Fibroblast of gingiva (primary cell): ENCODE data around the gene ZNF414.
"Not testable (repeated sequence)": the region's sequence is repeated elsewhere in the genome, so short reads cannot be mapped to it uniquely, and the experiment has no call there.

ENCODE experiments used
- DNase-seq: peaks from one replicate; pipeline ENCODE4 v3.0.0-alpha.2; 2011; ENCODE audit warnings: low read depth

Gene ZNF414

DNA sequence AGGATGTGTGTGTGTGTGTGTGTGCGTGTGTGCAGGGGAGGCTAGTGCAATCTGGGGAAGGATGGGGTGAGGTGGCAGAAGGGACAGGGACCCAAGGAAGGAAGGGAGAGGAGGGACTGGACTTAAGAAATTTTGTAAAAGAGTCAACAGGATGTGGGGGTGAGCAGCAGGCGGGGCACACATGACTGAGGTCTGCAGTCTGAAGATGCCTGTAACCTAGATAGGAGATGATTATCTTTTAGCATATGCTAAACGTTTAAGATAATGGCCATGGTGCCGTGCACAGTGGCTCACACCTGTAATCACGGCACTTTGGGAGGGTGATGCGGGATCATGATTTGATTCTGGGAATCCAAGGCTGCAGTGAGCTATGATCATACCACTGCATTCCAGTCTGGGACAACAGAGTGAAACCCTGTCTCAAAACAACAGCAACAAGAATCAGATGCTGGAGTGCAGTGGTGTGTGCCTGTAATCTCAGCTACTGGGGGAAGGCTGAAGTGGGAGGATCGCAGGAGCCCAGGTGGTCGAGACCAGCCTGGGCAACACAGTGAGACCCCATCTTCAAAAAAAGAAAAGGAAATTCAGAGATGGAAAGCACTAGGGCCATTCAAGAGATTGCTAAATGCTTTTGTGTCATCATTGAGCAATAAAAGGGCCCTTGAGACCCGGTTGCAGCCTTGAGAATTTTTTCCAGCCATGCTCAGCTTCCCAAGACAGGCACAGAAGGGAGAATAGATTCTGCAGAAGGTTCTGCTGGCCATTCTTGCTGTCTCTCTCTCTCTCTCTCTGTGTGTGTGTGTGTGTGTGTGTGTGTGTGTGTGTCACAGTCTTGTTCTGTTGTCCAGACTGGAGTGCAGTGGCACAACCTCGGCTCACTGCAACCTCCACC lies 3.8 kb upstream of the ZNF414 start:
- DNase-seq: peak; percentile 89

DNA sequence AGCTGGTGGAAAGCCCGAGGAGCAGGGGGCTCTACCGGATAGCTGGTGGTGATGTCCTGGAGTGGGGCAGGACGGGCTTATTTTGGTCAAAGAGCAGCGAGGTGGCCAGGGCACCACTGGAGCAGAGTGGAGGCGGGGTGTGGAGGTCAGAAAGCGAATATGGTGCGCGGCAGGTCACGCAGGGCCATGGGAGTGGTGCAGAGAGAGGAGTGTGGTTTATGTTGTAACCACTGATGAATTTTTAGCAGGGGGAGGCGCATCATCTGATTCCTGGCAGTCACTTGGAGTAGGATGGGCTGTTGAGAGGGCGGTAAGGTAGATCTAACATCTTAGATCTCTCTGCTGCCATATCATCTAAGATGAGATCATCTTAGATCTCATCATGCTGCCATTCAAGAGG lies 1.4 kb upstream of the ZNF414 start:
- DNase-seq: no peak

DNA sequence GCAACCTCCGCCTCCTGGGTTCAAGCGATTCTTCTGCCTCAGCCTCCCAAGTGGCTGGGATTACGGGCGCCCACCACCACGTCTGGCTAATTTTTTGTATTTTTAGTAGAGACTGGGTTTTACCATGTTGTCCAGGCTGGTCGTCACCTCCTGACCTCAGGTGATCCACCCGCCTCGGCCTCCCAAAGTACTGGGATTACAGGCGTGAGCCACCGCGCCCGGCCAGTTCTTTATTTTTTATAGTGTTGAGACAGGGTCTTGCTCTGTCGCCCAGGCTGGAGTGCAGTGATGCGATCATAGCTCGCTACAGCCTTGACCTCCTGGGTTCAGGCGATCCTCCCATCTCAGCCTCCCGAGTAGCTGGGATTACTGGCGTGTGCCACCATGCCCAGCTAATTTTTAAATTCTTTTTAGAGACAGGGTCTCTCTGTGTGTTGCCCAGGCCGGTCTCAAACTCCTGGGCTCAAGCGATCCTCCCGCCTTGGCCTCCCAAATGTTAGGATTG lies 590 bp upstream of the ZNF414 start:
- not testable (repeated sequence) for DNase-seq

DNA sequence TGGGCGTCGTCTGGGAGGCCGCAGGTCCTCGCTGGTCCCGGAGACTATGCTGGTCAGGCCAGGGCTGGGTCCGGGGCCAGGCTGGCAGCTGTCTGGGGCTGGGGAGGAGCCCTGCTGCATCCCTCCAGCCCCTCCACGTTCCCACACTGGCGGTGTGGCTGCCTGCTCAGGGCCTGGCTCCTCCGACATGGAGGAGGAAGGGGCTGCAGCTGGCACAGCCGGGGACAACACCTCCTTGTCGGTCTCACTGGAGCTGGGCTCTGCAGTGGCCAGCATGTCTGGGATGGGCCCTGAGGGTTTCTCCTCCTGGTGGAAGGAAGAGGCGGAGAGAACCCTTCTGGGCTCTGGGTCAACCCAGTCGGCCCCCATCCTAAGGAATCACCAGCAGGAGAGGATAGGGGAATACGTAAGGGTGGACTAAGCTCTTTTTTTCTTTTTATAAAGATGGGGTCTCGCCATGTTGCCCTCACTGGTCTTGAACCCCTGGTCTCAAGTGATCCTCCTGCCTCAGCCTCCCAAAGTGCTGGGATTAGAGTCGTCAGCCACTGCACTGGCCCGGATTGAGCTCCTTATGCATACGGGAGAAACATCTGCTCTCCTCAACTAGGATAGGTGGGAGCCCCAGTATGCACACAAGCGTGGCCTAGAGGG lies 806 bp downstream of the ZNF414 start:
- no peak for DNase-seq

DNA sequence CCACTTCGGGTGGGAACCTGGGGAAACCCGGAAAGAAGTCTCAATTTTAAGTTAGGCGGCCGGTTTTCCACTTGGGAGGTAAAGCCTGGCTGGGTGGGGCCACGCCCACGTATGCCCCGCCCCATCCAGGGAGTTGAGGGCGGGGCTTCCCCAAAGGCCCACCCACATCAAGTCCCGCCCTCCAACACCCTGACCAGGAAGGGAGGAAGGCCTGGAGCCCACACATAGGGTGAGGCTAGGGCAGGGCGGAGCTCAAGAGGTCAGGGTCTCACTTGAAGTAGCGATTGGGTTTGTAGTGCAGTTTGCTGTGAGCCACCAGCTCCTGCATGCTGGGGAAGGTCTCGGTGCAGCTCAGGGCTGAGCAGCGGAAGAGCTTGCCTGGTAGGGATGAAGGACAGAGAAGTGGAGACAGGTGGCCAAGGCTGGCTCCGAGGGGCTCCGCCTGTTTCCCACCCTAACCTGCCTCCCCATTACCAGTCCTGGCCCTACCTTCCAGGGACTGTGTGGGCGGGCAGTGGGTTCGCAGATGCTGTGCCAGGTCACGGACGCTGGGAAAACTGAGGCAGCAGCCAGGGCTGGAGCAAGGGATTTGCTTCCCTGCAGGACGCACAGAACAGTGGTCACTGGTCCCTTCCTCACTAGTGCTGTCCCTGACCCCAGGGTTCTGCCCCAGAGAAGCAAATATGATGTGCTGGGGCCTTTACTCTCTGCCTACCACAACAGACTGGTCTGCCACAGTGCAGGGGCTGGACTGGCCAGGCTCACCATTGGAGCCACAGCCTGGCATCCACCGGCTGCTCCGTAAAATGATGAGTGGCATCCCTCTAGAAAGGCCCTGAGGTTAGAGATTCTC lies 1.6 kb downstream of the ZNF414 start:
- DNase-seq: no peak

DNA sequence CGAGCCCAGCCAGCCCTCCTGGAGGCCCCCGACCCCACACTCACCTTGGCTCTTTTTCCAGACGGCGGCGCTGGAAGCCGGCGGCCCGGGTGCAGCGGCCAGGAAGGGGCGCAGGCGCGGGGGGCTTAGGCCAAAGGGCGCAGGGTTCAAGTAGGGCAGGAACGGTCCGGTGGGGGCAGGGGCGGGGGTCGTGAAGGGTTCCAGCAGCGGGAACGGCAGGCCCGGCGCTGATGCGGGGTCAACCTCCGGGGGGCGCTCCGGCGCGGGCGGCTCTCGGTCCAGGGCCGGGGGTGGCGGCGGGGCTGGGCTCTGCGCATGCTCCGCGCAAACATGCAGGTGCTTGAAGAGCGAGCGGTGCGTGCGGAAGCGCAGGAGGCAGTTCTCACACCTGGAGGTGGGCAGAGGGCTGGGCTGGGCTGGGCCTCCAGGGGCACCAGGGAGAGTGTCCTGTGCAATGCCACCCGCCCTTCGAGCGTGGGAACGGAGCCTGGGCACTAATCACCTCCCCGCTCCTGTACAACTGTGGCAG lies 2.3 kb downstream of the ZNF414 start:
- DNase-seq: no peak

DNA sequence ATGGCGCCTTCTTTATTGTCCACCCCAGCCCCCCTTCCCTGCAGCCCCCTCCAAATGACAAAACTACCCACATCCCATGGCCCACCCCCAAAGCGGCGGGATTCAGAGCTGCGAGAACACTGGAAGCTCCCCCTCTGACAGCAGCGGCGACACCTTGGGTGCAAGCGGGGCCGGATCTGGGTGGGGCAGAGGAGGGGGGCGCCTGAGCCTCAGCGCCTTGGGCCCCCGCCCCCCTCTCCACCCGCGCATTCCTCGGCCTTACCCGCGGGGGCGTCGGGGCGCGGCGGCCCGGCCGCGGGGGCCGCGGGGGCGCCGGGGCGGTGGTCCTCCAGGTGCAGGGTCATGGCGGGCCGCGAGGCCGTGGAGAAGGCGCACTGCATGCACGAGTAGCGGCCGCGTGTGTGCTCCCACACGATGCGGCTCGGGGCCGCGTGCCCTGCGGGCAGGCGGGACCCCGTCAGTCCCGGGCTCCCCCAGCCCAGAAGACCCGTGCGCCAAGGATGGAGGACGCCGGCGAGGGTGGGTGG lies 3.3 kb downstream of the ZNF414 start:
- no peak for DNase-seq

DNA sequence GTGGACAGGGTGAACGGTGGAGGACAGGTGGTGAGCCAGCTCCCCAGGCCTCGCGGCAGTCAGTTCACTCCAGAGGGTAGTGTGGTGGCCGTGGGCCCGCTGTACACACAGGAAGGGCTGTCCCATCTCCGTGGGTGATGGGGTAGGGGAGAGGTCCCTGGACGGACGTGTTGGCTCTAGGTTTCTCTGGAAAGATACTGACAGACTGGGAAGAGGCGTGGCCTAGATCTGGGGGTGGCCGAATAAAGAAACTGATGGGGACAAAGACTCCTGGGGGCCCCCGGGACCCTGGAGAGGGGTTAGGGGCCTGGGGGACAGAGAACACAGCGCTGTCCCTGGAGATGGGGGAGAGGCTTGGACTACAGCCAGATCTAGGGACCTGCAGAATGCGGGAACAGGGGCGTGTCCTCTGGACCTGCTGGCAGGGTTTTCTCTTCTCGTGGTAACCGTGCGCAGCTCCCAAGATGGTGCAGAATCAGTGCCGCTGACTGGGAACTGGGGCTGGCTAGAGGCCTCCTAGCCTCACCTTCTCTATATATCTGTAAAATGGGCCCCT lies 7.5 kb downstream of the ZNF414 start:
- DNase-seq: no peak

DNA sequence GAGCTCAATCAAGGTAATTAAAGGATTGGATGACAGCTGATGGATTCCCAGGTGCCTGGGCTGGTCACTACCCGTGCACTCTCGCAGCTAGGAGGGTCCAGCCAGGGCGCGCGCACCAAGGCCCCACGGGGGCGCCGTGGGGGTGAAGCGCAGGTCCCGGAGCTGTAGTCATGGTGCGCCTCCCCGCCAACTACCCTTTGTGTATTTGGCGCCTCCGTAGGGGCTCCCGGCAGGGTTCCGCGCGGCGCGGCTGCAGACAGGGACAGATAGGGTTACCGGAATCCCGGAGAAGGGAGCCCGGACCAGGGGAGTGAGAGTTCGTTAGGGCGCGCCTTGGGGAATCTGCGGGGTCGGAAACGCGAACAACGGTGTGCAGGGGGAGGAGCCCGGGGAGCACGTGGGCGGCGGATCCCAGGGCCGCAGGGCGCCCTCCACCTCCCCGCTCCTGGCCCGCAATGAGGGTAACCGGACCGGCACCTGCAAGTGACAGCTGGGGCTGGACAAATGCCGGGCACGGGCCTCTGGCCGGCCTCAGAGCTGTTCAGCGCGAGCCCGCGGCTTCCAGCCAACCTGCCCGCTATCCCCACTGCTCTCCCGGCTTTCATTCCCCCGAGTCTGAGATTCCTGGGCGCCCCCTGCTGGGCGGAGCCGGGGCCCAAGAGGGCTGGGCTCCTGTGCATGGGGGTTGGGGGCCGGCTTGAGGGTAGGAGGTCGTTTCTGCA lies 8.1 kb downstream of the ZNF414 start:
- peak; percentile 47 for DNase-seq

DNA sequence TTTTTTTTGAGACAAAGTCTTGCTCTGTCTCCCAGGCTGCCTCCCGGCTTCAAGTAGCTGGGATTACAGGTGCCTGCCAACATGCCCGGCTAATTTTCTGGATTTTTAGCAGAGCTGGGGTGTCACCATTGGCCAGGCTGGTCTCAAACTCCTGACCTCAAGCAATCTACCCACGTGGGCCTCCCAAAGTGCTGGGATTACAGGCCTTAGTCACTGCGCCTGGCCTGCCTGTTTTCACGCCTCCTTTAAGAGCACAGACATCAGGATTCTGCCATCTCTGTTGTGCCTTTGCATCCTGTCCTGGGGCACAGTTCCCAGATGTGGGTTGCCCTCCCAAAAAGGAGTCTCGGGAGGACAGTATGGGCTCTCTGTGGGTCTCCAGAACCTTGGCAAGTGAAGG lies 9.0 kb downstream of the ZNF414 start:
- no peak for DNase-seq

DNA sequence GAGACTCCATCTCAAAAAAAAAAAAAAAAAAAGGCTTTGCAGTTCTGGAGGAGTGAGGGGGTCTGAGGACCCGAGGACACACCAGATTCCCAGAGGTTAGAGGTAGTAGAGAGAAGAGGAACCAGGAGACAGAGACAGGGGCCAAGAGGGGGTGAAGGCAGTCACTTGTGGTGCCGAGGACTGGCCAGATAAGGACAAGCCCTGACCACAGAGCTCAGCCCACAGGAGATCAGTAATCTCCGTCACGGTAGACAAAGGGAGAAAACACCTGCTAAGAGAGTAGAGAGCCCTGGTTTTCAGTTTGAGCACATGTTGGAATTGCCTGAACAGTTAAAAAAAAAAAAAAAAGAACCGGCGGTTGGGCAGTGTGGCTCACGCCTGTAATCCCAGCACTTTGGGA lies 9.8 kb downstream of the ZNF414 start:
- DNase-seq: no peak

DNA sequence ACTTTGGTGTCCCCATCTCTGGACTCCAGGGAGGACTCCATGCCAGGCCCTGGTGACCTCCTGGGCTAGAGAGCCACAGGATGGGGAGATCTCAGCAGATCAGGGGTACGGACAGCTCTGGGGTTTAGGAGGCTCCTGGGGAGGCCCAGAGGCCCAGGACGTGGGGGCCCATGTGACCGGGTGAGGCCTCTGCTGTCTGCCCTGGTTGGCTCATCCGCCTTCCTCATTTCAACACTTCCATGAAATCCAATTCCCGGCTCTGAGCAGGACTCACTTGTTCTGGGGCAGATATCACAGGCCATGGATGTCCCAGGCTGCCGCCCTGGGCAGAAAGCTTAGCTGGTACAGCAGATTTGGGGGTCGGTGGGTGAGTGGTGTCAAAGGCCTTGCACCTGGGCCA lies 10.5 kb downstream of the ZNF414 start:
- no peak for DNase-seq

DNA sequence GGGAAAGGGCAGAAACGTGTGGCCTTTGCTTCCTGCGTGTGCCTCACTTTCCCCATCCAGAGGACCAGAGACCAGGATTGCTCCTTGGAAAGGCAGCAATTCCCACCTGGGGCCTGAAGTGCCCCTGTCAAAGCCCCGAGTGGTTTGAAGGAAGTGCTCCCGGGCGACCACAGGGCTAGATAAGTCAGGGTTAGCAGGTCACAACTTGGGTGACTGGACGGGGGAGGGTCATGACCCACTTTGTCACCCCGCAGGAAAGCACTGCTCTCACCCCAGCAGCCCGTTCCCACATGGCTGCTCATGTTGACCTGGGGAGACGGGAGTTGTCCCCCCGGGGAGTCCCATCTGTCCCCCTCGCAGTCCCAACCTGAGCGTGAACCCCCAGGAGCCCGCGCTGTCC lies 12.0 kb downstream of the ZNF414 start:
- no peak for DNase-seq

DNA sequence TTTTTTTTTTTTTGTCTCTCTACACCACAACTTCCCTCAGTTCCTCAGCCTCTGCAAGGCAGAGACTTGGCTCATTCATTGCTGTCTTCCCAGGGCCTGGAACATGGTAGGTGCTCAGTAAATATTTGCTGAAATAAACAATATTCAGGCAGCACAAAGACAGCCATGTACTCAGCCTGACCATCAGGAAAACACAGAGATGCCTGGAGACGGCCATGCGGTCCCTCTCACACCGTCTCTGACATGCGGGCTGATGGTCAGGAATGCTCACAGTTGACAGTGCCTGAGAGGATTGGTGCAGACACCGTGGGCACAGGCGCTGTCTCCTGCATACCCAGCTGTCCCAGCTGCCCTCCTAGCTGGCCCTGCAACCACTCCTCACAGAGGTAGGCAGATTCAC lies 12.5 kb downstream of the ZNF414 start:
- DNase-seq: no peak

DNA sequence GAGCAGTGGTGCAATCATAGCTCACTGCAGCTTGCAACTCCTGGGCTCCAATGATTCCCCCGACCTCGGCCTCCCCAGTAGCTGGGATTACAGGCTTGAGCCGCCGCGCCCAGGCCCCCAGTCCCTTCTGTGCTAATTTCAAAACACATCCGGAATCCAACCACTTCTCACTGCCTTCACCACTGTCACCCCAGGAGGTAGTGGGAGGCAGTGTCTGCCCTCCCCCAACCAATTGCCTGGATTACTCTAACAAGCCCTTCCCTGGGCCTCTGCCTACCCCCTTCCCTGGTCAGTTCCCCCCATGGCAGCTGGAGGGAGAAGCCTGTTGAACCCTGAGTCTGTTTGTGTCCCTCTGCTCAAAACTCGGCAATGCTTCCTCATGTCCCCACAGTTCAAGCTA lies 13.8 kb downstream of the ZNF414 start:
- no peak for DNase-seq

DNA sequence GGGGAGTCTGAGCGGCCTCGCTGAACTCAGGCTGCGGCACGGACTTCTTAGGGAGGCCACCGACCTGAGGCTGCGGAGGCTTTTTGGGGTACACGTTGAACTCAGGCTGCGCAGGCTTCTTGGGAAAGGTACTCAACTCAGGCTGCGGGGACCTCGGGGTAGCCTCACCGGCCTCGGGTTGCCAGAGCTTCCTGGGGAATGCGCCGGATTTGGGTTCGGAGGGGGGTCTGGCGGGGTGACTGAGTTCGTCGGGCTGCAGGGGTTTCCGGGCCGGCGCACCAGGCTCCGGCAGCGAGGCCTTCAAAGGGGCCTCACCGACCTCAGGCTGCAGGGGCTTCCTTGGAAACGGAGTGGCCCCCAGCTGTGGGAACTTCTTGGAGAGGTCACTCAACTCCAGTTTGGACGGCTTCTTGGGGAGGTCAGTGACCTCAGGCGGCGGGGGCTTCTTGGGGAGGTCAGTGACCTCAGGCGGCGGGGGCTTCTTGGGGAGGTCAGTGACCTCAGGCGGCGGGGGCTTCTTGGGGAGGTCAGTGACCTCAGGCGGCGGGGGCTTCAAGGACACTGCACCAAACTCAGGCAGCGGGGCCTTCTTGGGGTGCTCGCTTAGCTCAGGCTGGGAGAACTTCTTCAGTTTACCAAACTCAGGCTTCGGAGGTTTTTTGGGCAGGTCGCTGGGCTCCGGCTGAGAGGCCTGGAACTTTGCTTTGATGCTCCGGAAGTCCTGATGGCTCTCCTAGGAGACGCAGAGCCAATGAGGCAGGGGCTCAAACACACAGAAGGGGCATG lies 14.7 kb downstream of the ZNF414 start:
- DNase-seq: no peak

DNA sequence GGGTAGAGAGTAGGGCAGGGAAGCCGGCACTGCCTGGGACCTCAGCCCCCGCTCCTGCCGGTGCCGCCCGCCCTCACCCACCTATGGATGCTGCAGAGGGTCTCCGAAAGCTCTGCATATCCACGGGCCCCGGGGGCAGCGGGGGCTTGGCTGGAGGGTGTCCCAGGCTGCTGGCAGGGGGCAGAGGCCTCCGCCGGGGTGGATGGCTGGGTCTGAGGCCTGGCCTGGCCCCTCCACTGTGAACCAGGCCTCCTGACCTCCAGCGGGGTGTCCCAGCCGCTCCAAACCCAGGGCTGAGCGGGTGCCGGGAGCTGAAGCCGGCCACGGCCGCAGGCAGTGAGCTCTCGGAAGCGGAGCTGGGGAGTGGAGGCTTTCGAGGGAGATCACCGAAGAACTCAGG lies 15.7 kb downstream of the ZNF414 start:
- no peak for DNase-seq

DNA sequence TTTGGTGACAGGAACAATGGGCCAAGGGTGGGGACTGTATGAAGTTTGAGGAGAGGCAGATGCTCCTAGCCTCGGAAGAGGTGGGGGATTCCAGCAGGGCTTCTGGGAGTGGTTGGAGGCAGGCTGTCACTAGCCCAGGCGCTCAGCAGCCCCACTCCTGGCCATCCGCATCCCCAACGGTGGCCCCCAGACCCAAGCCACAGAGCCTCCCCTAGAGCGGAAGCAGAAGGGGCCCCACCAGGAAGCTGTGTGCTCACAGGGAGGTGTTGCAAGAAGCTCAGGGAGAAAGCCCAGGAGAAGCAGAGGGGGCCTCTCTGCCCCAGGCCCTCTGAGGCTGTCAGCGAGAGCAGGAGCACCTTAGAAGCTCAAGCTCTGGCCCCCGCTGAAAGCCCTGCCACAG lies 19.8 kb downstream of the ZNF414 start:
- no peak for DNase-seq

DNA sequence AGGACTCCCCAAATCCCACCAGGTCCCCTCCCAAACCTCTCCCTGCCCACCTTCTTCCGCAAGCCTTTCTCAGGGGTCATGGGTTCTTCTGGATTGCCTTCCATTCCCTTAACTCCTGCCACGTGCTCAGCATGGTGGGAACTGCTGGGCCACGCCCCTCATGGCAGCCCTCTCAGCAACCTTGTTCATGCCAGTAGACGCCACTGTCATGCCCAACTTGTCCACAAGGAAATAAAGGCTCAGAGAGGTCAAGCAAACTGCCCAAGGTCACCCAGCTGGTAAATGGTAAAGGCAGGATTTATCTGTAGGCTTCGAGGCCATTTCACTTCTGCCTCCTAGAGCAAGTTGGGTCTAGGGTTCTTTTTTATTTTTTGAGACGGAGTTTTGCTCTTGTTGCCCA lies 22.4 kb downstream of the ZNF414 start:
- no peak for DNase-seq

DNA sequence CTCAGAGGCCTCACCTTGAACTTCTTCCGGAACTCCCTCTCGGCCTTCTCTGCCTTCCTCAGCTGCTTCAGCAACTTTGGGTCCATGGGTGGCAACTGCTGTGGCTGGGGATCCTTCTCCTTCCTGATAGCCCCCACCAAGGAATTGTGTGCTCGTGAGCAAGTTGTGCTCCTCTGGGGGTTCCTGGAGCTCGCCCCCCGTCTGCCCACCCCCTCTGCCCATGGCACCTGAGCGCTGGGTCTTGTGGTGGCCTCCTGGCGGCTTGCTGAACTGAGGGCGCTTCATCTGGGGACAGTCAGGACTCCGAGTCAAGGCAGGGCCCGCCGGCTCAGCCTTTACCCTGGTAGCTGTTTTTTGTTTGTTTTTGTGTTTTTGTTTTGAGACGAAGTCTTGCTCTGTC lies 23.1 kb downstream of the ZNF414 start:
- no peak for DNase-seq
